Activated naive CD4-positive, alpha-beta T cell treated with anti-CD3 and anti-CD28 coated beads for 36 hours (primary cell): ENCODE data around the gene ZNF592. TPM values are rescaled to one million over a fixed set of nuclear protein-coding genes. Genes with fewer than 3 reads are reported as not detected.

Experiments used
- CTCF ChIA-PET: fragments of 350-600 bp; sonication (Branson Sonifier 250); formaldehyde crosslinking; loops from one replicate; lab custom pipeline; 2021; ENCODE audit warnings: antibody characterized with exemption; lab: Charles Lee
- DNase-seq: peaks from one replicate; pipeline ENCODE4 v3.0.0-alpha.2; 2020
- H3K27ac Mint-ChIP-seq: one replicate; pipeline ENCODE4 v1.8.0; 2021; ENCODE audit warnings: mild to moderate bottlenecking, mixed read lengths
- H3K27me3 Mint-ChIP-seq: one replicate; pipeline ENCODE4 v1.8.0; 2021; ENCODE audit warnings: low read depth, mixed read lengths
- H3K36me3 Mint-ChIP-seq: one replicate; pipeline ENCODE4 v1.8.0; 2021; ENCODE audit warnings: low read depth, mixed read lengths
- H3K4me1 Mint-ChIP-seq: one replicate; pipeline ENCODE4 v1.8.0; 2021; ENCODE audit warnings: low read depth, mixed read lengths
- H3K4me3 Mint-ChIP-seq: one replicate; pipeline ENCODE4 v1.8.0; 2021; ENCODE audit warnings: mild to moderate bottlenecking, moderate library complexity, mixed read lengths
- H3K9me3 Mint-ChIP-seq: one replicate; pipeline ENCODE4 v1.8.0; 2021; ENCODE audit warnings: mixed read lengths
- intact Hi-C: fragments of 100-400 bp; cut with micrococcal nuclease; formaldehyde crosslinking; loops from one replicate; pipeline ENCODE4 v1.15.1; 2023
- total RNA-seq, 2 experiments: library from RNA; stranded (reverse); gene quantifications; one replicate each; pipeline ENCODE4 v1.2.3, GENCODE V29; 2021

ZNF592 gene
- total RNA-seq, 2 experiments from 2014 or later: 24.2 to 24.3 TPM

DNA sequence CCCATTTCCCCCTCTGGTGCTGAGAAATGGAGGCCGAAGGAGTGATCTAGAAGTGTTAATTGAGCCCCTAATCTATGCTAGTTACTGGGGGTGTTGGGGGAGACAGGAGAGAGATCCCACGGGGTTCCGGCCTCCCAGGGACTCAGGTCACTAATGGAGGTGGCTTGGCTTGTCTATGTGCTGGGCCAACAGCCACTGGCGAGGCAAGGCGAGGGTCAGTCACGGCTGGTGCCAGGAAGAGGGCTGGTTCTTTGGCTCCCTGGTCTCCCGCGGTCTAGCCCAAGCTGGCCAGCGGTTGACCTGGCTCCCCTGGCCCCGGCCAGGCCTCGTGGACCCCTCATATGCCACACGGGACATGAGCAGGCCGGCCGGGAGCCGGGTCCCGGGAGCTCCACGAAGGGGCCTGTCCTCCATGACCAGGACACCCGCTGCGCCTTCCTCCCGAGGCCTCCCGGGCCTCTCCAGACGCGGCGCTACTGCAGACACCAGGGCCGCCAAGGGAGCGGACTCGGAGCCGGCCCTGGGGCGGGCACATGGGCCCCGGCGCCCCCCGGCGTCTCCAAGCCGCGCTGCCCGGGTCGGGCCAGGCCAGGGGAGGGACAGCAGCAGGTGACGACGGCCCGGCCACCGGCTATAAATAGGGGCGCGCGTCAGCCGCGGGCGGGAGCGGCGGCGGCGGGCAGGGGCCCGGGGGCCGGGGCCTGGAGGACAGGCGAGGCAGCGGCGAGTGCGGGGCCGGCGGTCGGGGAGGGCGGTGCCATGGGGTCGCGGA lies 68.5 kb downstream of the ZNF592 start, which contains the start of gene ALPK3:
ALPK3 (plus strand) TSS at position 663 of the 772 bp plus-strand sequence; CDS start at position 760, 97 bp downstream.
- Mint-ChIP-seq H3K27me3 (peaks cover 14% of the 10 kb centered on the region), H3K27ac (no peak within 1 kb of the TSS), H3K4me1 (peaks cover 8% of the 10 kb centered on the region), H3K9me3 (no peaks in the 10 kb centered on the region), H3K36me3 (no peaks in the 10 kb centered on the region), H3K4me3 (no peak within 1 kb of the TSS)
- intact Hi-C loops: loop anchor here (5.0 kb wide), 1 partner anchor 220 kb away; no protein-coding TSS in a partner anchor
- CTCF ChIA-PET: interaction anchor here (0.6 kb wide), 1 partner anchor 1221 kb away, joined by 5 read pairs; no protein-coding TSS in a partner anchor
- no peak for DNase-seq

DNA sequence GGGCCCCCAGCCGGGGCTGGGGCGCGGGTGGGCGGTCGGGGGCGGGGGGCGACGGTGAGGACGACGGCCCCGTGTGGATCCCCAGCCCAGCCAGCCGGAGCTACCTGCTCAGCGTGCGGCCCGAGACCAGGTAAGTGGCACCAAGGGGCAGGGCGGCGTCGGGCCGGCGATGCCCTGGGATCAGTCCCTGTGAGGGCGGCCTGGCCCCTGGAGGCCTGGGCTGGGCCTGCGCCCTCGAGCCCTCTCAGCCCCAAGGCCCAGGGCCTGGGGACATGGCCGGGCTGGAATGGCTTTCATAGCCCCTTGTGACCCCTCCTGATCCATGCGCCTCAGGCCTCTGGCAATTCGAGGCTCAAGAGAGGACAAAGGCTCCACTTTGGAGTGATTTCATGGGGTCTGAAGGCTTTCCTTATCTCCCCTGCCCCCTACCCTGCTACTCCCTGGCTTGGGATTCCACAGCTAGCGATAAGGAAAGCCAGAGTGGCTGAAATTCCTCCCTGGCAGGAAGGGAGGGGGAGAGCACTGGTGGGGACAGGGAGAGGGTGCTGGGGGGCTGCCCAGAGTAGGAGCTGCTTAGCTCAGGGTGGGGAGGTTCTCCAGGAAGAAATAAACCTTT lies 69.2 kb downstream of the ZNF592 start:
- H3K36me3 Mint-ChIP-seq: no peaks in the 10 kb centered on the region
- CTCF ChIA-PET: interaction anchor here (0.6 to 0.9 kb wide), 2 partner anchors 111 to 360 kb away, joined by 3 to 4 read pairs; no protein-coding TSS in a partner anchor
- peaks cover 14% of the 10 kb centered on the region for H3K27me3 Mint-ChIP-seq
- intact Hi-C loops: loop anchor here (1.0 to 5.0 kb wide), 2 partner anchors 163 to 220 kb away; partner anchors contain the start of gene WDR73
- DNase-seq: no peak
- H3K27ac Mint-ChIP-seq: no peak overlapping the region
- H3K4me3 Mint-ChIP-seq: no peak overlapping the region
- H3K4me1 Mint-ChIP-seq: peaks cover 8% of the 10 kb centered on the region
- H3K9me3 Mint-ChIP-seq: no peaks in the 10 kb centered on the region

DNA sequence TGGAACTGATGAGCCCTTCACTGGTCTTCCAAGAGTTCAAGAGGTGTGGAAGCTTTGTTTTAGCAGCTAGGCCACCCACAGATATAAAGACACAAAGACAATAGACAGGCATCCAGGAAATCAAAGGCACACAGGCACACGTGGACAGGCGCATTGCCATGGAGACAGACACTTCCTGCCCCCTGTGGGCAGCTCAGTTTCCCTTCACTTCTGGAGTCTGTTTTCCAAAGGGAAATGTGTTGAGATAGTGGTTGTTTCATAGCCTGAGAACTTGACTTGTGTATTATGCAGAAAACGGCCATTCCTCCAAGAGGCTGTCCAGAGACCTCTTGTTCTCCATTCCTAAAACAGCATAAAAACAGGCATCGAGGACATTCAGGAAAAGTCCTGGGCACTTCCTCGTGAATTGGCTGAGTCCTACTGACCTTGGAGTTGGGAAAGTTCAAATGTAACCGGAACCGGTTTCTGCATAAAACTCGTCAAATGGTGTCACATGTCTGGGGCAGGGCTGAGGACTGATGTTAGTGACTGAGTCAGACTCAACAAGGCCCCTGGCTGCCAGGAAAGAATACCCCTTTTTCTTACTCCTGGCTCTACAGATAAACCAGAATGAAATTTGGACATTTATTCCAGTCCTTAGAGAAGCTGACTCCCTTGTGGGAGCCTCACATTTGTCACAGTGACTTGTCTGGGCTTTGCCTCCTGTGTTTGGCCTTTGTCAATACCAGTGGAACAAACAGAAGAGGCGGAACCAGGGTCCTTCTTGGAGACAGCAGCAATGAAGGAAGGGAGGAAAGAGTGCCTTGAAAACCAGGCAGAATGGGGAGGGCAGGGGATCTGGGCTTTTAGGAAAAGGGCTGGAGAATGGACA lies 70.1 kb downstream of the ZNF592 start:
- no peak overlapping the region for H3K4me3 Mint-ChIP-seq
- DNase-seq: peak; percentile 40
- no peak overlapping the region for H3K27ac Mint-ChIP-seq
- H3K27me3 Mint-ChIP-seq: peaks cover 14% of the 10 kb centered on the region
- no peaks in the 10 kb centered on the region for H3K36me3 Mint-ChIP-seq
- intact Hi-C loops: loop anchor here (1.0 to 5.0 kb wide), 2 partner anchors 164 to 221 kb away; partner anchors contain the start of gene WDR73
- peaks cover 8% of the 10 kb centered on the region for H3K4me1 Mint-ChIP-seq
- no peaks in the 10 kb centered on the region for H3K9me3 Mint-ChIP-seq
- CTCF ChIA-PET: interaction anchor here (0.9 to 1.4 kb wide), 2 partner anchors 110 to 162 kb away, joined by 3 to 4 read pairs; no protein-coding TSS in a partner anchor

- Mint-ChIP-seq H3K27me3 (peaks cover 14% of the 10 kb centered on the region), H3K4me1 (peaks cover 8% of the 10 kb centered on the region), H3K4me3 (no peak overlapping the region), H3K27ac (no peak overlapping the region), H3K9me3 (no peaks in the 10 kb centered on the region), H3K36me3 (no peaks in the 10 kb centered on the region)
- CTCF ChIA-PET: interaction anchor here (1.4 kb wide), 1 partner anchor 163 kb away, joined by 3 read pairs; no protein-coding TSS in a partner anchor
- intact Hi-C loops: loop anchor here (5.0 kb wide), 1 partner anchor 222 kb away; no protein-coding TSS in a partner anchor
- DNase-seq: no peak
Observed at GRCh38 chr15:84819291-84819768, 70.9 kb downstream of the ZNF592 start.

DNA sequence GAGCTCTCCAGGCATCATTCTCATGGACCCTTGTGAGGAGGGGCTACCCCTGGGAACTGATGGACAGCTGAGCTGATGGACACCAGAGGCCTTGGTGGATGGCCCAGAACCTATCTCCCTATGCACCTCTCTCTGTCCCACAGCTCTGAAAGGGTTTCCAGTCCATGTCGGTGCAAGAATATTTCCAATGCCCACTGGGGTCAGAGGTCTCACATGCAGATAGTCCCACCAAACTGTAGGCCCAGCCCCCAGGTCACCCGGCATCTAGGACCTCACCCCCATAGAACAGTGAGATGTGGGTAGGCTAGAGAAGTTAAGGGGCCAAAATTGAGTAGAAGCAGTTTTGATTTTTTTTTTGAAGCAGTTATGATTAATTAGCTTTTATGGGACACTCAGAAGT lies 71.4 kb downstream of the ZNF592 start:
- Mint-ChIP-seq H3K4me1 (peaks cover 8% of the 10 kb centered on the region), H3K27ac (no peak overlapping the region), H3K36me3 (no peaks in the 10 kb centered on the region), H3K27me3 (peaks cover 14% of the 10 kb centered on the region), H3K9me3 (no peaks in the 10 kb centered on the region), H3K4me3 (no peak overlapping the region)
- intact Hi-C loops: loop anchor here (5.0 kb wide), 1 partner anchor 222 kb away; no protein-coding TSS in a partner anchor
- no peak for DNase-seq
- CTCF ChIA-PET: interaction anchor here (1.4 kb wide), 1 partner anchor 163 kb away, joined by 3 read pairs; no protein-coding TSS in a partner anchor

- peak; percentile 14 for DNase-seq
- Mint-ChIP-seq H3K27me3 (peaks cover 5% of the 10 kb centered on the region), H3K27ac (no peak overlapping the region), H3K36me3 (no peaks in the 10 kb centered on the region), H3K9me3 (no peaks in the 10 kb centered on the region), H3K4me3 (no peak overlapping the region), H3K4me1 (peaks cover 7% of the 10 kb centered on the region)
- intact Hi-C loops: no loop called here
- CTCF ChIA-PET: no interaction called here
Observed at GRCh38 chr15:84821501-84822021, 73.2 kb downstream of the ZNF592 start.

- Mint-ChIP-seq H3K27ac (no peak overlapping the region), H3K4me3 (no peak overlapping the region), H3K36me3 (no peaks in the 10 kb centered on the region), H3K27me3 (peaks cover 3% of the 10 kb centered on the region), H3K4me1 (peaks cover 5% of the 10 kb centered on the region), H3K9me3 (no peaks in the 10 kb centered on the region)
- intact Hi-C loops: no loop called here
- CTCF ChIA-PET: interaction anchor here (0.5 to 1.0 kb wide), 3 partner anchors 105 to 251 kb away, joined by 3 to 5 read pairs (median 4); no protein-coding TSS in a partner anchor
- DNase-seq: no peak
Observed at GRCh38 chr15:84822653-84823281, 74.4 kb downstream of the ZNF592 start.

DNA sequence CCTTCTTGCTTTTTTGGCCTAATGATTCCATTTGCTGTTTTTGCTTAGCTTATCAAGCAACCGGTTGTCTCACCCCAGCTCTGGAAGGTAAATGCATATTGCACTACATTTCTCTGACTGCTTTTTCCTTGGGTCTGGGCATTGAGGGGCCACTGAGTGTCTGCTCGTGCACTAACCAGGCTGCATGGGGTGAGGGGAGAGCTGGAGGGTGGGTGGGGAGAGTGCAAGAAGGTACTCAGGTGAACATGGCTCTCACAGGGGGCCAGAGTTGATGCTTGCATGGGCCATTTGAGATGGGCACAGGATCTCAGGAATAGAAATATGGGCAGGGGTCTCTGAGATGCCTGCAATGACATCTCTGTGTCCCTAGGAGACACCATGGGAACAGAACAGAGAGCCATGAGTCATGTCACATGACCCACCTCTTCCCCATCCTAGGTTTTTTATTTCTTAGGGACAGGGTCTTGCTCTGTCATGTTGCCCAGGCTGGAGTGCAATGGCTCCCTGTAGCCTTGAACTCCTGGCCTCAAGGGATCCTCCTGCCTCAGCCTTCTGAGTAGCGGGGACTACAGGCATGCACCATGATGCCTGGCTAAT lies 75.0 kb downstream of the ZNF592 start:
- no peaks in the 10 kb centered on the region for H3K4me1 Mint-ChIP-seq
- intact Hi-C loops: no loop called here
- CTCF ChIA-PET: interaction anchor here (0.5 to 1.0 kb wide), 3 partner anchors 105 to 252 kb away, joined by 3 to 5 read pairs (median 4); no protein-coding TSS in a partner anchor
- no peaks in the 10 kb centered on the region for H3K27me3 Mint-ChIP-seq
- no peaks in the 10 kb centered on the region for H3K36me3 Mint-ChIP-seq
- H3K27ac Mint-ChIP-seq: no peak overlapping the region
- no peak for DNase-seq
- no peaks in the 10 kb centered on the region for H3K9me3 Mint-ChIP-seq
- H3K4me3 Mint-ChIP-seq: no peak overlapping the region

DNA sequence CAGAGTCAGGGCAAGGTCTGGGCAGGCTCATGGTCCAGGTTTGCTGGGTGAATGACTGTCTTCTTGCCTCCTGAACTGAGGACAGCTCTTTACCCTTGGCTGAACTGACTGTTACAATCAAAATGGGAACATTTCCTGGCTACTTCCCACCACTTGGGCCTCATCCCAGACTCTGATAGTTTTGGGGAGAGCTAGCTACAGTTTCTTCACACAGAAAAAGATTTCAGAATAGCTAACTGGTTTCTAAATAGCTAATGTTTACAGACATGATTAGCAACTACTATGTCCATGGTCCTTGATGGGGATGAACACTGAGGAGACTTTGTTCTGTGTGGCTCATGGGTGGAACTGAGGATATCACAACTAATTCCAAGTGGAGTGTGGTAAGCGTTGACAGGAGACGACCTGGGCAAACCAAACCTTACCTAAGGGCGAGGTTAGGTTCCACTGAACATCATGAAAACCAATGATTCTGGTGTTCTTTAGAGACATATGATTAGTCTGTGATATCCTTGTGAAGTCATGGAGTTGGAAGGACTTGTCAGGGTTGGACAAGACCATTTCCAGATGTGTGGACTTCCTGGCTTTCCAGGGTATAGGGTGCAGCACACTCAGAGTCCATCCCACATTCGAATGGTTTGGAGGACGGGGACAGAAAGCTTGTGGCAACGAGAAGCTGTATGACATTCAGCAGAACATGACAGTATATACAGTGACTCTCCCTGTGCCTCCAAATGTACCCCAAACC lies 76.0 kb downstream of the ZNF592 start:
- no peaks in the 10 kb centered on the region for H3K9me3 Mint-ChIP-seq
- H3K27me3 Mint-ChIP-seq: no peaks in the 10 kb centered on the region
- H3K36me3 Mint-ChIP-seq: no peaks in the 10 kb centered on the region
- H3K27ac Mint-ChIP-seq: no peak overlapping the region
- intact Hi-C loops: no loop called here
- DNase-seq: no peak
- H3K4me3 Mint-ChIP-seq: no peak overlapping the region
- H3K4me1 Mint-ChIP-seq: no peaks in the 10 kb centered on the region
- CTCF ChIA-PET: no interaction called here

DNA sequence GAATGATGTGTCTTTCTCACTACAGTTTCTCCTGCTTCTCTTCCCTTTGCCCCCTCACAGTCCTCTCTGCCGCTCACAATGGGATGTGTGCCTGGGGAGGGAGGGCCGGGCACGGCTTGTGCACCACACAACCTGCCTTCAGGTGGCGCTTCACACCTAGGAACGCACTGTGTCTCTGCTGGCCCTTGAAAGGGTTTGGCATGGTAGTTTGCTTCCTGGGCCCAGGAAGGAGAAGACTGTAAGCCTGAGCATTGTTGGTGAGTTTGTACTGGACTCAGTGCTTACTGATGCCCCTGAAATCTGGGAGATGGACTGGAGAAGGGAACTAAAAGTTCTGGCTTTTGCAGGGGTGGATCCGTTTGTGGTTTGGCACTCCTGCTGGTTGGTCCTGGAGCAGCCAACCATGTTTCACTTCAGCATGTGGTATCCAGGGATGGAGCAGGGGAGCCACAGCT lies 78.0 kb downstream of the ZNF592 start:
- no peak overlapping the region for H3K27ac Mint-ChIP-seq
- DNase-seq: peak; percentile 37
- CTCF ChIA-PET: no interaction called here

More for the DNA sequence above, 78.0 kb downstream of the ZNF592 start:
- no peak overlapping the region for H3K4me3 Mint-ChIP-seq
- H3K36me3 Mint-ChIP-seq: no peaks in the 10 kb centered on the region
- intact Hi-C loops: loop anchor here (2.0 kb wide), 1 partner anchor 102 kb away; no protein-coding TSS in a partner anchor
- H3K27me3 Mint-ChIP-seq: no peaks in the 10 kb centered on the region
- H3K9me3 Mint-ChIP-seq: no peaks in the 10 kb centered on the region
- H3K4me1 Mint-ChIP-seq: no peaks in the 10 kb centered on the region
